HG02852 (cell line): ENCODE results near the gene RPUSD2.
A peak's percentile ranks its signal among the peaks of the same experiment; 100 is the strongest.

Experiments used
- ATAC-seq: cut with Tn5 transposase; IDR thresholded peaks from one replicate; pipeline ENCODE4 v1.9.1; 2021; ENCODE audit warnings: mild to moderate bottlenecking, moderate library complexity; ENCODE audit not compliant: unreplicated experiment

RPUSD2 gene

DNA sequence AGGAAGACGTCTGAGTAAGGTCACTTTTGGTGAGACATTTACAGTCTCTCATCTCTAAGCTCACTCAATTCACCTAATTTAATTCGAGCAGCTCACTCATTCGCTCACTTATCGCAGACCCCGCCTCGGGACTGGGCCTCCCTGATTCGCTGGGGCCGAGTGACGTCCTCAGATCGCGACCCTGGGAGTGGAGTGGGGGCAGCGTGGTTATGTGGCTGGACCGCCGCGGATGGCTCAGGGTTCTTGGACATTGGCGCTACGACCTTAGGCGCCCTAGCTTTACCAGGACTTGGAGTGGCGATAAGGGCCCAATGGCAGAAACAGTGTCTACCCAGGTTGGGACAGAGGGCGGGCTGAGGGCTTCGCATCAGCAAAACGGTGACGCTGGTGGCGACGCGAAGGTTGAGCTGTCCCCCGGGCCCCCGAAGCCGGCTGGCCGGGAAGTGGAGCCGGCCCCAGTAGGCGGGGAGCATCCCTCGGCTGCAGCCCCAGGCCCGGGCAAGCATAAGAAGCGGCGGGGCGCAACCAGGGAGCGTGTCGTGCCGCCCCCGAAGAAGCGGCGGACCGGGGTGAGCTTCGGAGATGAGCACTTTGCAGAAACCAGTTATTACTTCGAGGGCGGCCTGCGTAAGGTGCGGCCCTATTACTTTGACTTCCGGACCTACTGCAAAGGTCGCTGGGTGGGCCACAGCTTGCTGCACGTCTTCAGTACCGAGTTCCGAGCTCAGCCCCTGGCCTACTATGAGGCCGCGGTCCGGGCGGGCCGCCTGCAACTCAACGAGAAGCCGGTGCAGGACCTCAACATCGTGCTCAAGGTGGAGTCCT, at the start of gene RPUSD2:
RPUSD2 (plus strand) TSS at position 171 of the 825 bp plus-strand sequence; CDS start at position 210, 39 bp downstream.
- ATAC-seq: peak; percentile 43

DNA sequence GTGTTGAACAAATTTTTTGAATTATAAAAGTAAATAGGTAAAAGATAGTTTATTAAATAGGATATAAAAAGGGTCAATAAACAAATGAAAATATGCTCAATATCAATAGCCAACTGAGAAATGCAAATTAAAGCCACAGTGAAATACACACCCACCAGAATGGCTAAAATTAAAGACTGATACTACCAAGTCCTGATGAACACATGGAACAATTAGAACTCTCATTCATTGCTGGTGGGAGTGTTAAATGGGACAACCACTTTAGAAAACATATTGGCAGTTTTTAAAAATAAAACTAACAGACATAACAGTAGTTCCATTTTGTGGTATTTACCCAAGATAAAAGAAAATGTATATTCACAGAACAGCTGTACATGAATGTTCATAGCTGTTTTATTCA, 45.5 kb upstream of the RPUSD2 start:
- no peak for ATAC-seq

GRCh38 chr15:40525855-40526254, 43.2 kb upstream of the RPUSD2 start:
- ATAC-seq: no peak

DNA sequence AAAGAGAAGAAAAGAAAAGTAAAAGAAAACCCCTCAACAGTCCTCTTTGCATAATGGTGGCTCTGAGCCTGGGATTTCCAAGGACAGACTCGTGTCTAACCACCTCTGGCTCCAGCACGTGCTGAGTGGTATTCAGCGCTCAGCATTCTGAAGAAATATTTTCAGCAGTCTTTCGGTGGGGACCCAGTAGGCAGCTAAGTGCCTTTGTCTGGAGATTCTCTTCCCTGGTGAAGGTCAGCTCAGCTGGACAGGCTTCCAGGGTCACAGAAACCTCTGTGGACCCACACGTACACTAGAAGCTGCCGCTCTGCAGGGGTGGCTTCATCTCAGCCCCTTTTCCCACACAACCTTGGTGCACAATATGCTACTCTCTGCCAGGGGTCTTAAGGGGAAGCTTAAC, 40.3 kb upstream of the RPUSD2 start:
- no peak for ATAC-seq

- ATAC-seq: no peak
Observed at GRCh38 chr15:40533763-40534364, 35.2 kb upstream of the RPUSD2 start.

GRCh38 chr15:40534371-40534770, 34.7 kb upstream of the RPUSD2 start:
- ATAC-seq: no peak

DNA sequence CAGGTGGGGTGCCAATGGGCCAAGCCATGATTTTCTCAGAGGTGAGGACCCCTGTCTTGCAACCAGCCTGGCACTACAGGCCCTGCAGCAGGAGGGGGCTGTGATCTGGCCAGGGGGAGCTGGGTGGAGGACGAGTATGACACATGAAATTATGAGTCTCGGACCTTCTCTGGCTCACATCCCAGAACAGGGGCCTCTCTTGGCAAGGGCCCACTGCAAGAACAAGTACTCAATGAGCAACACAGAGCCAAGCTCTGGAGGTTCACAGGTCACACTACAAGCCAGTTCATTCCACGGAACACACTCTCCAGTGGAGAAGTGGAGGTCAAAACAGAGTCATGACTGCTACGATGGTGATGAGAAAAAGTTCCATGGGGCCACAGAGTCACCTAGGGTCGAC, 32.6 kb upstream of the RPUSD2 start:
- ATAC-seq: no peak

- no peak for ATAC-seq
Observed at GRCh38 chr15:40538976-40539375, 30.1 kb upstream of the RPUSD2 start.

- peak; percentile 39 for ATAC-seq
Observed at GRCh38 chr15:40543082-40543481, 26.0 kb upstream of the RPUSD2 start.

DNA sequence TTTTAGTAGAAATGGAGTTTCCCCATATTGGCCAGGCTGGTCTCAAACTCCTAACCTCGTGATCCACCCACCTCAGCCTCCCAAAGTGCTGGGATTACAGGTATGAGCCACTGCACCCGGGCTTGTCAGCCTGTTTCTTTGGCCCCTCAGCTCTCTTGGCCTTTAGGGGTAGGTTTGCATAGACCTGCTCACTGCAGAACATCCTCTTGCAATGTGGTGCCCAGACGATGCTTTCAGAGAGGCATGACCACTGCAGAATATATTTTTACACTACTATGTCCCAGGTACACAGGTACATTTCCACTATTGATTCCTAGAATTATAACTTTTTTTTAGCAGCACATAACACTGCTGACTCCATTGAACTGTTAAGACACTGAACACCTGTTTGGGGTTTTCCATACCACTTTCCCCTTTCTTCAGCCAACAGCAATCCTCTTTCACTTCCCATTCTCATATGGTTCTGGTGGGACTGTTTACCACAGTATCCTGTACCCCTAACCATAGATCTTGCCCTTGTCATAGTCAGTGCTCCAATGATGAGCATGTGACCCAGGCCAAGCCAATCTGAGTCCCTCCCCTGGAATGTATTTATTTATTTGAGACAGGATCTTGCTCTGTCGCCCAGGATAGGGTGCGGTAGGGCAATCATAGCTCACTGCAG, 25.3 kb upstream of the RPUSD2 start:
- ATAC-seq: peak; percentile 74

DNA sequence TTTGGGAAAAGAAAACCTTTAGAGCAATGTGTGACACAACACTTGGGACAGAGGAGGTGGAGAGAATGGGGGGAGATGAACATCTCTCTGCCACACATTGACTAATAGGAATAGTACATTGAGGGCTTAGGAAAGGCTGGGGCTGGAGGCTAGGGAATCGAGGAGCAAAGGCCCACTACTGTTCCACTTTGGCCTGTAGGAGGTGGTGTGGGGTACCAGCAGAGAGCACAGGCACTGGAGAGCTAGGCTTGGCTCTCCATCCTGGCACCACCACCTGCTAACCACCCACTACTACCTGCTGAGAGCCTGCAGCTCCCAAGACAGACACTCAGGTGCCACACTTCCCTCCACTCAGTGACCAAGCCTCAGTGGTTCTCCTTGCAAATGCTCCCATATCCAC, 23.6 kb upstream of the RPUSD2 start:
- ATAC-seq: no peak

GRCh38 chr15:40548610-40549009, 20.5 kb upstream of the RPUSD2 start:
- no peak for ATAC-seq

- ATAC-seq: no peak
Observed at GRCh38 chr15:40549894-40550293, 19.2 kb upstream of the RPUSD2 start.

DNA sequence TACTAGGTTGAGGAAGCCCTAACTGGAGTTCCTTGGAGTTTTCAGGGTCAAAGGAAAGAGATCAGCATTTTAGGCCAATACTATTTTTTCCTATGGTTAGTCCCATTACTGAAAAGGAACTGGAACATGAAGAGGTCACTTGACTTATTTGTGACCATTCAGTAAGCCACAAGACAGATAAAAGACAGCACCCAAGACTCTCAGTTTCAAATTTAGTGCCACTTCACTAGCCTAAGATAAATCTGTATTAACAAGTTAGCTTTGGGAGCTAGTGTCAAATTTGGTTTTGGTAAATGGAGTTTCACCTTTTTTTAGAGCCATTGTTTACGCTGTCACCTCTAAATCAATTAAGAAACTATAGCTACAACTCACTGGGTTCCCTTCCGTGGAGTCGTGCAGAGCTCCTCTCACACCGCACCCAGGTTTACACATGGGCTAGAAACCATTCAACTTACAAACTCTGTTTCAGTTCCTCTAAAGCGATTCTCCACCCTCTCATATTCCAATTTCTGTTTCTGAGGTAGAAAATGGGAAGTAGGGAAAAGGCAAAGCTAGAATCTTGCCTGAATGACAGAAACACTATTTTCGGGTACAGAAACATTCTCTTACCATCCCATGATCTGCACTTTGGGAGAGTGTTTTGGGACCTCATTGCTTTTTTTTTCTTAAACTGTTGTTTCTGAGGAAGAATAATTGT, 18.6 kb upstream of the RPUSD2 start:
- peak; percentile 71 for ATAC-seq

DNA sequence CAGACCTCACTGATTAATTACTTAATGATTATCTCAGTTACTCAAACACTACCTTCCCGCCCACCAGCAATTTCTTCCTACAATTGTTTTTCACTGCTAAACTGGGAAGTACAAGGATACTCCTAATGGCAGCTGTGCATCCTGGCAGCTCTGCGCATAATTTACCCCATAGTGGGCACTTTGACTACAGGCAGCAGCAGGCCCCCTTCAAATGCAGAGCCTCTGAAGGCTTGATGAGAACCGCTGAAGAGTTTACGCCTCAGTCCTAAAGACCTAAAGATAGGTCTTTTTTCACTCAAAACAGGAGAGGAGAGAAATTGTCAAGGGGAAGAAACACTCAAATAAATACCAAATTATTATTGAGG, 15.0 kb upstream of the RPUSD2 start:
- no peak for ATAC-seq

- no peak for ATAC-seq
Observed at GRCh38 chr15:40555876-40556275, 13.2 kb upstream of the RPUSD2 start.

- no peak for ATAC-seq
Observed at GRCh38 chr15:40558952-40559742, 10.0 kb upstream of the RPUSD2 start.

- no peak for ATAC-seq
Observed at GRCh38 chr15:40562691-40563090, 6.4 kb upstream of the RPUSD2 start.

DNA sequence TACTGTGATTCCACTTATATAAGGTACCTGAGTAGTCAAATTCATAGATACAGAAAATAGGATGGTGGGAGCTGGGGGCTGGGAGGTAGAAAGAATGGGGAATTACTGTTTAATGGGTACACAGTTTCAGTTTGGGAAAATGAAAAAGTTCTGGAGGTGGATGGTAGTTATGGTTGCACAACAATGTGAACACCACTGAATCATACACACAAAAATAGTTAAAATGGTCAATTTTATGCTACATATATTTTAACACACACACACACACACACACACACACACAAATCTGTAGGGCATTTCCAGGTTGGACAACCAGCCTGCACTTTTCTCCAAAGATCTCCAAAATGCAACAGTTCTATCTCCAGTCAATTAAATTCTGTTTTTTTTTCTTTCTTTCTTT, 5.7 kb upstream of the RPUSD2 start:
- no peak for ATAC-seq

DNA sequence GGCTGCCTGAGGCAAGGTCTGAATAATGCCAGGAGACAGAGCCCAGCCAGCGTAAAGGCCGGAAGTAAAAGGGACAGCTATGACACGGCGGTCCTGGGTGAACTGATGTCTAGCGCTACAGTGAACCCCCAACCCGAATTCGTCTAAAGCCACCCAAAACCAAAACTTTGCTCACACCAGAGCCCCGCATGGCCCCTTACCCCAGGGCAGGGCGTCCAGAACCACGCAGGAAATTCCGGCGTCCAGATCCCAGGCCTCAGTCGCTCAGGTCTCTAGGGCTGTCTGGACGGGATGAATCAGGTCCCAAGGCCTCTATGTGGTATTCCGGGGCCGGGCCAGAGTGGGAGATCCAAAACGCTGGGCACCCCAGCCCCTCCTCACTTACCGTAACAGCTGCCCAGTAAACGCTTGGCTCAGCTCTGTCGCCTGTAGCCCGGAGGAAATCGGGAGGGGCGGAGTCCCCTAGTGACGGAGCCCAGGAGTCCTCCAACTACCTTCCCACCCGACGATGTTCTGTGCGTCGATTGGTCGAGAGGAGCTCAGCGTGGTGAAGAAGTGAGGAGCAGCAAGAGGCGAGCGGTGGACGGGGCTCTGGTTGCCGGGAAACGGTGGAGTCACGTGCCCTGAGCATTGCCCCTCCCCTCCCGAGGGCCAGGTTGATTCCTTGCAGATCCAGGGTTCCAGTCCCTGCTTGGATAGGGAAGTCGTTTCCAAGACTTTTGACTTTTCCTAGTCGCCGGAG, 4.3 kb upstream of the RPUSD2 start, which contains the start of gene CCDC32:
CCDC32 (minus strand) TSS at position 452 of the 742 bp plus-strand sequence. CDS start 2,027 bp downstream, outside the sequence.
- ATAC-seq: peak; percentile 97
